Chondrocyte (in vitro differentiated cells): ENCODE measurements around the gene SORL1. TPM values are rescaled to one million over a fixed set of nuclear protein-coding genes. Genes with fewer than 3 reads are reported as not detected.

Experiments used
- DNase-seq: peaks from one replicate; pipeline ENCODE4 v3.0.0; 2021; ENCODE audit warnings: mixed read lengths, low spot score
- H3K27ac Mint-ChIP-seq: one replicate; pipeline ENCODE4 v1.8.0; 2021; ENCODE audit warnings: mild to moderate bottlenecking, moderate library complexity, mixed read lengths; ENCODE audit not compliant: unreplicated experiment
- H3K27me3 Mint-ChIP-seq: 2 replicates; pipeline ENCODE4 v1.8.0; 2021; ENCODE audit warnings: low read depth, mixed read lengths
- H3K36me3 Mint-ChIP-seq: 2 replicates; pipeline ENCODE4 v1.8.0; 2021; ENCODE audit warnings: low read depth, mixed read lengths
- H3K4me1 Mint-ChIP-seq: 2 replicates; pipeline ENCODE4 v1.8.0; 2021; ENCODE audit warnings: low read depth, mild to moderate bottlenecking, mixed read lengths
- H3K4me3 Mint-ChIP-seq: one replicate; pipeline ENCODE4 v1.8.0; 2021; ENCODE audit warnings: mild to moderate bottlenecking, moderate library complexity, mixed read lengths; ENCODE audit not compliant: unreplicated experiment
- H3K9me3 Mint-ChIP-seq: 2 replicates; pipeline ENCODE4 v1.8.0; 2021; ENCODE audit warnings: low read depth, mixed read lengths
- CTCF ChIP-seq: fragments of 200-600 bp; sonication (generic); IDR thresholded peaks from 2 replicates; pipeline ENCODE4 v1.5.0; 2021; ENCODE audit warnings: antibody characterized with exemption, mild to moderate bottlenecking, moderate library complexity
- total RNA-seq: library from RNA; stranded (reverse); gene quantifications from 3 replicates; pipeline ENCODE4 v1.2.1, GENCODE V29; 2021

Gene SORL1
- total RNA-seq, 1 donor from 2014 or later = 0.87 TPM

- H3K4me3 Mint-ChIP-seq = no peak overlapping the region
- H3K9me3 Mint-ChIP-seq = no peaks in the 10 kb centered on the region
- TF ChIP-seq CTCF = no peak
- H3K27ac Mint-ChIP-seq = no peak overlapping the region
- DNase-seq = no peak
- H3K4me1 Mint-ChIP-seq = peaks cover 8% of the 10 kb centered on the region
- H3K36me3 Mint-ChIP-seq = peaks cover 1% of the 10 kb centered on the region
- H3K27me3 Mint-ChIP-seq = peaks cover 27% of the 10 kb centered on the region
Measured at GRCh38 chr11:121551463-121551862, 99.3 kb downstream of the SORL1 start.

GRCh38 chr11:121552154-121552553, 100.0 kb downstream of the SORL1 start:
- Mint-ChIP-seq H3K4me1 (peaks cover 8% of the 10 kb centered on the region), H3K9me3 (no peaks in the 10 kb centered on the region), H3K4me3 (no peak overlapping the region), H3K36me3 (peaks cover 1% of the 10 kb centered on the region), H3K27me3 (peaks cover 30% of the 10 kb centered on the region), H3K27ac (no peak overlapping the region)
- DNase-seq = no peak
- TF ChIP-seq CTCF = no peak

GRCh38 chr11:121552644-121553043, 100.5 kb downstream of the SORL1 start:
- Mint-ChIP-seq H3K27ac (no peak overlapping the region), H3K27me3 (peaks cover 33% of the 10 kb centered on the region), H3K36me3 (peaks cover 1% of the 10 kb centered on the region), H3K4me3 (no peak overlapping the region), H3K9me3 (no peaks in the 10 kb centered on the region), H3K4me1 (peaks cover 8% of the 10 kb centered on the region)
- no peak for TF ChIP-seq CTCF
- no peak for DNase-seq

- peaks cover 8% of the 10 kb centered on the region for H3K4me1 Mint-ChIP-seq
- no peak for DNase-seq
- H3K4me3 Mint-ChIP-seq = no peak overlapping the region
- H3K27me3 Mint-ChIP-seq = peaks cover 33% of the 10 kb centered on the region
- no peak for TF ChIP-seq CTCF
- H3K27ac Mint-ChIP-seq = no peak overlapping the region
- no peaks in the 10 kb centered on the region for H3K9me3 Mint-ChIP-seq
- H3K36me3 Mint-ChIP-seq = peaks cover 1% of the 10 kb centered on the region
Measured at GRCh38 chr11:121553389-121553788, 101.3 kb downstream of the SORL1 start.

GRCh38 chr11:121553806-121554205, 101.7 kb downstream of the SORL1 start:
- TF ChIP-seq CTCF = no peak
- H3K9me3 Mint-ChIP-seq = no peaks in the 10 kb centered on the region

More at GRCh38 chr11:121553806-121554205, 101.7 kb downstream of the SORL1 start:
- Mint-ChIP-seq H3K4me1 (peaks cover 8% of the 10 kb centered on the region), H3K27ac (no peak overlapping the region), H3K27me3 (peaks cover 33% of the 10 kb centered on the region), H3K36me3 (peaks cover 1% of the 10 kb centered on the region), H3K4me3 (no peak overlapping the region)
- DNase-seq = no peak
